Peyer's patch (tissue), 4 donors: ENCODE results near the gene GNG12.

ENCODE experiments used
- POLR2A ChIP-seq, 2 donors: fragments of 450-650 bp; IDR thresholded peaks; one replicate each; pipeline ENCODE4 v1.5.1; 2017; ENCODE audit warnings: antibody characterized with exemption in 2 of 2, mild to moderate bottlenecking in 2 of 2, moderate library complexity in 2 of 2
- TF ChIP-seq, protein P1 (sequence below), 6 experiments: fragments of 450-650 bp in 4 of 6; fragments of 200-600 bp in 2 of 6; sonication (generic) in 1 of 6; IDR thresholded peaks; one replicate each; pipeline ENCODE4 v1.5.1; 2017 to 2019; ENCODE audit warnings: antibody characterized with exemption in 6 of 6, mild to moderate bottlenecking in 3 of 6, moderate library complexity in 1 of 6

DNA sequence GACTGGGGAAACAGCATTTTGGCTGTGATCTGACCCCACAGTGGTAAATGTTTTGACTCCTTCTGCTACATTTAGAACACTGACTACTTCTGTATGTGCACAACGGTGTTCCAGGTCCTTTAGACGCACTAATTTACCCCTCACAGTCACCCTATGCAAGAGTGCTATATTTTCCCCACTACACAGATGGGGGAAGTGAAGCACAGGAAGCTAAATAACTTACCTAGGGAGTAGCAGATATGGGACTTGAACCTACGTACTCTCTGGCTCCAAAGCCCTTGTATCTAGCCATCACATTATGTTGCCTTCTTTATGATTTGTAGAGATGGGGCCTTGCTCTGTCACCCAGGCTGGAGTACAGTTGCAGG is 99.0 kb downstream of the GNG12 start:
- TF ChIP-seq, protein P1, sequence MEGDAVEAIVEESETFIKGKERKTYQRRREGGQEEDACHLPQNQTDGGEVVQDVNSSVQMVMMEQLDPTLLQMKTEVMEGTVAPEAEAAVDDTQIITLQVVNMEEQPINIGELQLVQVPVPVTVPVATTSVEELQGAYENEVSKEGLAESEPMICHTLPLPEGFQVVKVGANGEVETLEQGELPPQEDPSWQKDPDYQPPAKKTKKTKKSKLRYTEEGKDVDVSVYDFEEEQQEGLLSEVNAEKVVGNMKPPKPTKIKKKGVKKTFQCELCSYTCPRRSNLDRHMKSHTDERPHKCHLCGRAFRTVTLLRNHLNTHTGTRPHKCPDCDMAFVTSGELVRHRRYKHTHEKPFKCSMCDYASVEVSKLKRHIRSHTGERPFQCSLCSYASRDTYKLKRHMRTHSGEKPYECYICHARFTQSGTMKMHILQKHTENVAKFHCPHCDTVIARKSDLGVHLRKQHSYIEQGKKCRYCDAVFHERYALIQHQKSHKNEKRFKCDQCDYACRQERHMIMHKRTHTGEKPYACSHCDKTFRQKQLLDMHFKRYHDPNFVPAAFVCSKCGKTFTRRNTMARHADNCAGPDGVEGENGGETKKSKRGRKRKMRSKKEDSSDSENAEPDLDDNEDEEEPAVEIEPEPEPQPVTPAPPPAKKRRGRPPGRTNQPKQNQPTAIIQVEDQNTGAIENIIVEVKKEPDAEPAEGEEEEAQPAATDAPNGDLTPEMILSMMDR (IDR thresholded peaks at IDR 0.05): no peak
- TF ChIP-seq POLR2A (IDR thresholded peaks at IDR 0.05): no peak
